ENCODE measurements around the gene VGLL3.

DNA sequence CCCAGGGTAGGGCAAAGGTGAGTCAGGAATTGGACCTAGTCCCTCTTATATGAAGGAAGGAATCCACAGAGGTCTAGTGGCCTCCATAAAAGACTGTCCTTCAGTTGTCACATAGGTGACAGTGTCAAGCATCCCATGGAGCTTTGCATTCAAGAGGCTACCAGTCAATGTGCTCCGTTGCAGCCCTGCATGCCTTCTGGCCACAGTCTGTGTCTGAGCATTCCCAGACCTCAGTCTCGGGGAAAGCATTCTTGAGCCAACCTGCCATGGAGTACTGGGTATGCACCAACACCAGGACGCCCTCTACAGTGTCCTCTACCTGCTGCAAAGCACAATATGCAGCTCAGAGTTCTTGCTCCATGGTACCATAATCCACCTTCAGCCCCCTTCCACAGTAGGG lies 46.7 kb upstream of the VGLL3 start:
- no peak for TF ChIP-seq POLR2AphosphoS5 (IDR thresholded peaks at IDR 0.05)
- no peak for TF ChIP-seq POLR2A (IDR thresholded peaks at IDR 0.05)
